Measurements from ENCODE around the gene SLC36A4.

GRCh38 chr11:93118276-93118675, 79.5 kb downstream of the SLC36A4 start:
- TF ChIP-seq CTCF (IDR thresholded peaks at IDR 0.05), result no peak
- no peak for TF ChIP-seq POLR2A (IDR thresholded peaks at IDR 0.05)

Data from heart left ventricle (tissue), 13 donors.